T-helper 1 cell treated with Interleukin-12 subunit alpha and Interleukin-12 subunit beta and Interleukin-4 antibody, amounts not matched to agents 30 ng/mL and 1 ng/mL, for 36 hours (primary cell): ENCODE results near the gene FCN1. TPM values are rescaled to one million over a fixed set of nuclear protein-coding genes. Genes with fewer than 3 reads are reported as not detected.

Experiments
- intact Hi-C: fragments of 100-400 bp; cut with micrococcal nuclease; formaldehyde crosslinking; loops from one replicate; pipeline ENCODE4 v1.15.1; 2024
- total RNA-seq: library from RNA; stranded (reverse); gene quantifications from 2 replicates; pipeline ENCODE4 v1.2.3, GENCODE V29; 2022

FCN1 gene
- total RNA-seq, 1 donor from 2014 or later = not detected

- intact Hi-C loops = no loop called here
Observed at GRCh38 chr9:134937566-134938345, 20.0 kb upstream of the FCN1 start.

GRCh38 chr9:134937164-134937555 is 19.4 kb upstream of the FCN1 start:
- intact Hi-C loops = no loop called here

GRCh38 chr9:134936346-134937163 is 18.8 kb upstream of the FCN1 start:
- intact Hi-C loops = no loop called here

GRCh38 chr9:134935701-134936345 is 18.1 kb upstream of the FCN1 start:
- intact Hi-C loops = no loop called here

GRCh38 chr9:134935056-134935640 is 17.4 kb upstream of the FCN1 start:
- intact Hi-C loops = no loop called here

GRCh38 chr9:134933076-134933659 is 15.5 kb upstream of the FCN1 start:
- intact Hi-C loops = no loop called here

GRCh38 chr9:134932606-134933005 is 14.9 kb upstream of the FCN1 start:
- intact Hi-C loops = no loop called here

- intact Hi-C loops = no loop called here
Observed at GRCh38 chr9:134932171-134932570, 14.5 kb upstream of the FCN1 start.

- intact Hi-C loops = no loop called here
Observed at GRCh38 chr9:134930398-134930797, 12.7 kb upstream of the FCN1 start.

GRCh38 chr9:134929193-134930158 is 11.8 kb upstream of the FCN1 start:
- intact Hi-C loops = no loop called here

- intact Hi-C loops = no loop called here
Observed at GRCh38 chr9:134928436-134929192, 10.9 kb upstream of the FCN1 start.

GRCh38 chr9:134925011-134925511 is 7.3 kb upstream of the FCN1 start:
- intact Hi-C loops = no loop called here

- intact Hi-C loops = no loop called here
Observed at GRCh38 chr9:134923466-134923865, 5.8 kb upstream of the FCN1 start.

GRCh38 chr9:134922932-134923240 is 5.2 kb upstream of the FCN1 start:
- intact Hi-C loops = no loop called here

GRCh38 chr9:134922066-134922931 is 4.6 kb upstream of the FCN1 start:
- intact Hi-C loops = no loop called here

GRCh38 chr9:134919303-134919702 is 1.6 kb upstream of the FCN1 start:
- intact Hi-C loops = no loop called here

GRCh38 chr9:134918646-134919045 is 934 bp upstream of the FCN1 start:
- intact Hi-C loops = no loop called here

- intact Hi-C loops = no loop called here
Observed at GRCh38 chr9:134916161-134916665, 1.5 kb downstream of the FCN1 start.
